Measurements from ENCODE around the gene INHBB.

GRCh38 chr2:120318626-120319025 lies 27.3 kb upstream of the INHBB start:
- TF ChIP-seq GATA2 (IDR thresholded peaks at IDR 0.05; ENCODE audit: low read depth, low read length) (no peak), GATA3 (IDR thresholded peaks at IDR 0.05; ENCODE audit: low read depth, low read length) (no peak)

All from SH-SY5Y (cell line).